Endothelial cell (in vitro differentiated cells): ENCODE results near the gene BUD23. TPM values are rescaled to one million over a fixed set of nuclear protein-coding genes. Genes with fewer than 3 reads are reported as not detected.

Experiments
- DNase-seq: peaks from one replicate; pipeline ENCODE4 v3.0.0; 2021; ENCODE audit warnings: low spot score
- H3K27ac Mint-ChIP-seq: one replicate; pipeline ENCODE4 v1.8.0; 2021; ENCODE audit warnings: mixed read lengths, inconsistent platforms; ENCODE audit not compliant: unreplicated experiment
- H3K27me3 Mint-ChIP-seq: one replicate; pipeline ENCODE4 v1.8.0; 2021; ENCODE audit warnings: mild to moderate bottlenecking, moderate library complexity, mixed read lengths, inconsistent platforms; ENCODE audit not compliant: unreplicated experiment
- H3K36me3 Mint-ChIP-seq: one replicate; pipeline ENCODE4 v1.8.0; 2021; ENCODE audit warnings: mild to moderate bottlenecking, low read depth, mixed read lengths, inconsistent platforms; ENCODE audit not compliant: unreplicated experiment
- H3K4me1 Mint-ChIP-seq: one replicate; pipeline ENCODE4 v1.8.0; 2021; ENCODE audit warnings: mild to moderate bottlenecking, mixed read lengths, inconsistent platforms; ENCODE audit not compliant: unreplicated experiment
- H3K4me3 Mint-ChIP-seq: one replicate; pipeline ENCODE4 v1.8.0; 2021; ENCODE audit warnings: mild to moderate bottlenecking, mixed read lengths, inconsistent platforms; ENCODE audit not compliant: unreplicated experiment
- H3K9me3 Mint-ChIP-seq: one replicate; pipeline ENCODE4 v1.8.0; 2021; ENCODE audit warnings: mixed read lengths, inconsistent platforms; ENCODE audit not compliant: unreplicated experiment
- CTCF ChIP-seq: fragments of 200-600 bp; sonication (generic); IDR thresholded peaks from one replicate; pipeline ENCODE4 v1.5.0; 2021; ENCODE audit warnings: antibody characterized with exemption; ENCODE audit not compliant: unreplicated experiment
- long read RNA-seq: library from polyadenylated mRNA; unstranded; transcript quantifications from one replicate; pipeline ENCODE4 v2.0.0, GENCODE V29; 2020; ENCODE audit not compliant: unreplicated experiment
- total RNA-seq: library from RNA; stranded (reverse); fragmentation: NEBNext Ultra II Directional; extraction: Animal tissue kit (Norgen Biotek cat#: 25700); gene quantifications from one replicate; pipeline ENCODE4 v1.2.1, GENCODE V29; 2021; ENCODE audit not compliant: unreplicated experiment

Gene BUD23
- total RNA-seq, result 50.6 TPM
- long read RNA-seq, transcript BUD23-201 (12 exons, 1,230 nt), result major isoform, 40 of 51 reads
- long read RNA-seq, partial matches to known transcripts, result 2 of 51 reads
- long read RNA-seq, other reads (novel, unspliced or antisense), result 9 of 51 reads

GRCh38 chr7:73683056-73683787 lies at the start of gene BUD23, which contains the start of gene DNAJC30:
Gene BUD23, plus strand, starts transcription at chr7:73683597. Its CDS starts 29 bp downstream, at chr7:73683626.
Gene DNAJC30, minus strand, starts transcription at chr7:73683453. Its CDS starts 30 bp downstream, at chr7:73683423.
- H3K4me3 Mint-ChIP-seq, result peak within 1 kb of the TSS; percentile 99
- peak within 1 kb of the TSS; percentile 92 for H3K27ac Mint-ChIP-seq
- peaks cover 9% of the 10 kb centered on the region for H3K27me3 Mint-ChIP-seq
- peaks cover 8% of the 10 kb centered on the region for H3K36me3 Mint-ChIP-seq
- TF ChIP-seq CTCF, result no peak
- peaks cover 16% of the 10 kb centered on the region for H3K4me1 Mint-ChIP-seq
- DNase-seq, result peak; percentile 95
- no peaks in the 10 kb centered on the region for H3K9me3 Mint-ChIP-seq

GRCh38 chr7:73633844-73634243 lies 49.6 kb upstream of the BUD23 start:
- no peak for TF ChIP-seq CTCF
- H3K4me3 Mint-ChIP-seq, result no peak overlapping the region

GRCh38 chr7:73635428-73636200 lies 47.8 kb upstream of the BUD23 start:
- Mint-ChIP-seq H3K4me3 (no peak overlapping the region), H3K36me3 (no peaks in the 10 kb centered on the region), H3K9me3 (no peaks in the 10 kb centered on the region), H3K27me3 (peaks cover 5% of the 10 kb centered on the region), H3K4me1 (peaks cover 2% of the 10 kb centered on the region), H3K27ac (no peak overlapping the region)
- TF ChIP-seq CTCF, result no peak
- no peak for DNase-seq

More at GRCh38 chr7:73633844-73634243, 49.6 kb upstream of the BUD23 start:
- DNase-seq, result no peak
- H3K27ac Mint-ChIP-seq, result no peak overlapping the region
- peaks cover 8% of the 10 kb centered on the region for H3K27me3 Mint-ChIP-seq
- no peaks in the 10 kb centered on the region for H3K9me3 Mint-ChIP-seq
- peaks cover 2% of the 10 kb centered on the region for H3K4me1 Mint-ChIP-seq
- H3K36me3 Mint-ChIP-seq, result no peaks in the 10 kb centered on the region

- no peak overlapping the region for H3K4me3 Mint-ChIP-seq
- peaks cover 4% of the 10 kb centered on the region for H3K27me3 Mint-ChIP-seq
- no peak overlapping the region for H3K27ac Mint-ChIP-seq
- no peaks in the 10 kb centered on the region for H3K36me3 Mint-ChIP-seq
- no peaks in the 10 kb centered on the region for H3K9me3 Mint-ChIP-seq
- no peak for DNase-seq
- TF ChIP-seq CTCF, result no peak
- no peaks in the 10 kb centered on the region for H3K4me1 Mint-ChIP-seq
Observed at GRCh38 chr7:73638911-73639310, 44.5 kb upstream of the BUD23 start.

- no peak for DNase-seq
- H3K27me3 Mint-ChIP-seq, result peaks cover 9% of the 10 kb centered on the region
- H3K4me1 Mint-ChIP-seq, result peaks cover 16% of the 10 kb centered on the region
- no peaks in the 10 kb centered on the region for H3K36me3 Mint-ChIP-seq
- no peak overlapping the region for H3K27ac Mint-ChIP-seq
- no peaks in the 10 kb centered on the region for H3K9me3 Mint-ChIP-seq
- no peak overlapping the region for H3K4me3 Mint-ChIP-seq
- TF ChIP-seq CTCF, result no peak
Observed at GRCh38 chr7:73642834-73643233, 40.6 kb upstream of the BUD23 start.
